HEK293 (cell line): ENCODE data around the gene KIF21A.

ENCODE experiments used
- CTCF ChIA-PET: fragments of 350-600 bp; formaldehyde crosslinking; extraction: SDS; loops from one replicate; lab custom pipeline; 2021; ENCODE audit warnings: antibody characterized with exemption; lab: Yijun Ruan, JAX
- POLR2A ChIA-PET: fragments of 300-600 bp; formaldehyde crosslinking; extraction: SDS; loops from one replicate; lab custom pipeline; 2020; ENCODE audit warnings: antibody characterized with exemption, inconsistent platforms; lab: Yijun Ruan, JAX
- H3K27ac ChIP-seq: fragments of 200-500 bp; sonication (Bioruptor generic); 2 replicates; pipeline ENCODE4 v1.5.1; 2014; ENCODE audit warnings: low read depth, low read length, control low read depth, inconsistent platforms; ENCODE audit errors: extremely low read depth
- H3K36me3 ChIP-seq, 2 experiments: fragments of 200-500 bp in 1 of 2; sonication (Bioruptor generic) in 1 of 2; 1 replicate in 1 of 2; 2 replicates in 1 of 2; pipeline ENCODE4 v1.5.1; 2014 to 2017; ENCODE audit warnings: inconsistent platforms in 2 of 2, low read length in 2 of 2; ENCODE audit not compliant: control insufficient read depth in 2 of 2, insufficient read depth in 1 of 2
- H3K4me1 ChIP-seq: fragments of 200-500 bp; sonication (Bioruptor generic); 2 replicates; pipeline ENCODE4 v1.5.1; 2014; ENCODE audit warnings: mild to moderate bottlenecking, low read length, inconsistent platforms; ENCODE audit not compliant: control insufficient read depth, insufficient read depth
- H3K4me3 ChIP-seq: 2 replicates; pipeline ENCODE4 v1.5.1; 2011; ENCODE audit warnings: low read depth, mild to moderate bottlenecking, control low read depth, low read length, moderate library complexity
- H3K9me3 ChIP-seq: fragments of 200-500 bp; sonication (Bioruptor generic); 2 replicates; pipeline ENCODE4 v1.5.1; 2014; ENCODE audit warnings: low read depth, low read length, inconsistent platforms; ENCODE audit not compliant: control insufficient read depth, insufficient read depth
- KLF1 ChIP-seq: fragments of 450-650 bp; formaldehyde crosslinking; IDR thresholded peaks from 2 replicates; pipeline ENCODE4 v1.5.1; 2016; ENCODE audit warnings: missing biosample characterization, missing genetic modification characterization
- ZBTB20 ChIP-seq: fragments of 450-650 bp; formaldehyde crosslinking; IDR thresholded peaks from 2 replicates; pipeline ENCODE4 v1.5.1; 2016; ENCODE audit warnings: missing biosample characterization, missing genetic modification characterization
- ZFP41 ChIP-seq: fragments of 450-650 bp; formaldehyde crosslinking; IDR thresholded peaks from 2 replicates; pipeline ENCODE4 v1.5.1; 2016; ENCODE audit warnings: missing biosample characterization, missing genetic modification characterization, borderline replicate concordance
- ZNF138 ChIP-seq: fragments of 450-650 bp; formaldehyde crosslinking; IDR thresholded peaks from 2 replicates; pipeline ENCODE4 v1.5.1; 2016; ENCODE audit warnings: missing biosample characterization, missing genetic modification characterization, borderline replicate concordance
- ZNF18 ChIP-seq: fragments of 450-650 bp; formaldehyde crosslinking; IDR thresholded peaks from 2 replicates; pipeline ENCODE4 v1.5.1; 2016; ENCODE audit warnings: missing biosample characterization, missing genetic modification characterization
- ZNF23 ChIP-seq: fragments of 450-650 bp; formaldehyde crosslinking; IDR thresholded peaks from 2 replicates; pipeline ENCODE4 v1.5.1; 2016; ENCODE audit warnings: missing biosample characterization, missing genetic modification characterization, borderline replicate concordance
- ZNF354C ChIP-seq: fragments of 450-650 bp; formaldehyde crosslinking; IDR thresholded peaks from 2 replicates; pipeline ENCODE4 v1.5.1; 2016; ENCODE audit warnings: missing biosample characterization, missing genetic modification characterization, low read depth, borderline replicate concordance
- ZNF548 ChIP-seq: fragments of 450-650 bp; formaldehyde crosslinking; IDR thresholded peaks from 2 replicates; pipeline ENCODE4 v1.5.1; 2016; ENCODE audit warnings: missing biosample characterization, missing genetic modification characterization
- ZNF639 ChIP-seq: fragments of 450-650 bp; formaldehyde crosslinking; IDR thresholded peaks from 2 replicates; pipeline ENCODE4 v1.5.1; 2016; ENCODE audit warnings: missing biosample characterization, missing genetic modification characterization
- TF ChIP-seq, protein P1 (sequence below): fragments of 450-650 bp; formaldehyde crosslinking; IDR thresholded peaks from 2 replicates; pipeline ENCODE4 v1.5.0; 2017; ENCODE audit warnings: missing biosample characterization, missing genetic modification characterization, borderline replicate concordance
- TF ChIP-seq, protein P2 (sequence below): fragments of 450-650 bp; formaldehyde crosslinking; IDR thresholded peaks from 2 replicates; pipeline ENCODE4 v1.5.1; 2016; ENCODE audit warnings: missing biosample characterization, missing genetic modification characterization
- TF ChIP-seq, protein P3 (sequence below): fragments of 450-650 bp; formaldehyde crosslinking; conservative IDR thresholded peaks from 2 replicates; pipeline ENCODE4 v1.5.1; 2016; ENCODE audit warnings: low read depth, missing biosample characterization, missing genetic modification characterization

Gene KIF21A

DNA sequence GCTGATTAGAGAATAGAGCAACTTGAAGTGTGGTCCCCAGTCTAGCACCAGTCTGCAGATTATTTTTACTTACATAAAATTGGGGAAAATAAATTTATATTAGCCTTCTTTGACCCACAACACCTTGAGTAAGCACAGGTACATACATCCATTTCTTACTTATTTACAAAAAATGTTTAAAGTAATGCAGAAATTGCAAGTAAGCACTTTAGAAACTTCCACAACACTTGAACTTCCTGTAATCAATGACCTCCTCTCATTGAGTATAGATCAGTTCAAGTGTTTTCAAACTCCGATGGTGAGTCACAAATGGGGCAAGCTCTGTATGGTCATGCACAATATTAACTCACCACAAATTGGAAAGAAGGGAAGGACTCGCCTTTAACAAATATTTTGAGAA is 83.3 kb downstream of the KIF21A start:
- Histone ChIP-seq H3K36me3 (peaks cover 0 to 33% of the 10 kb centered on the region in 2 experiments), H3K9me3 (no peaks in the 10 kb centered on the region), H3K27ac (no peak overlapping the region), H3K4me1 (no peaks in the 10 kb centered on the region), H3K4me3 (no peak overlapping the region)
- POLR2A ChIA-PET = no interaction called here
- CTCF ChIA-PET = no interaction called here
- TF ChIP-seq KLF1 (tag by site-specific recombination) = no peak
- no peak for TF ChIP-seq ZNF18

GRCh38 chr12:39357041-39357440 is 85.9 kb downstream of the KIF21A start:
- ChIA-PET CTCF (no interaction called here), POLR2A (no interaction called here)
- no peak overlapping the region for H3K4me3 ChIP-seq
- H3K9me3 ChIP-seq = no peaks in the 10 kb centered on the region
- no peak overlapping the region for H3K27ac ChIP-seq
- TF ChIP-seq ZNF23 (tag by site-specific recombination) = no peak
- TF ChIP-seq ZNF548 (tag by site-specific recombination) = no peak
- TF ChIP-seq ZNF639 (tag by site-specific recombination) = no peak
- no peak for TF ChIP-seq ZFP41 (tag by site-specific recombination)
- TF ChIP-seq, protein P1, sequence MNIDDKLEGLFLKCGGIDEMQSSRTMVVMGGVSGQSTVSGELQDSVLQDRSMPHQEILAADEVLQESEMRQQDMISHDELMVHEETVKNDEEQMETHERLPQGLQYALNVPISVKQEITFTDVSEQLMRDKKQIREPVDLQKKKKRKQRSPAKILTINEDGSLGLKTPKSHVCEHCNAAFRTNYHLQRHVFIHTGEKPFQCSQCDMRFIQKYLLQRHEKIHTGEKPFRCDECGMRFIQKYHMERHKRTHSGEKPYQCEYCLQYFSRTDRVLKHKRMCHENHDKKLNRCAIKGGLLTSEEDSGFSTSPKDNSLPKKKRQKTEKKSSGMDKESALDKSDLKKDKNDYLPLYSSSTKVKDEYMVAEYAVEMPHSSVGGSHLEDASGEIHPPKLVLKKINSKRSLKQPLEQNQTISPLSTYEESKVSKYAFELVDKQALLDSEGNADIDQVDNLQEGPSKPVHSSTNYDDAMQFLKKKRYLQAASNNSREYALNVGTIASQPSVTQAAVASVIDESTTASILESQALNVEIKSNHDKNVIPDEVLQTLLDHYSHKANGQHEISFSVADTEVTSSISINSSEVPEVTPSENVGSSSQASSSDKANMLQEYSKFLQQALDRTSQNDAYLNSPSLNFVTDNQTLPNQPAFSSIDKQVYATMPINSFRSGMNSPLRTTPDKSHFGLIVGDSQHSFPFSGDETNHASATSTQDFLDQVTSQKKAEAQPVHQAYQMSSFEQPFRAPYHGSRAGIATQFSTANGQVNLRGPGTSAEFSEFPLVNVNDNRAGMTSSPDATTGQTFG (tag by site-specific recombination) = no peak
- TF ChIP-seq ZNF138 (tag by site-specific recombination) = no peak
- no peak for TF ChIP-seq ZNF354C (tag by site-specific recombination)
- TF ChIP-seq, protein P2, sequence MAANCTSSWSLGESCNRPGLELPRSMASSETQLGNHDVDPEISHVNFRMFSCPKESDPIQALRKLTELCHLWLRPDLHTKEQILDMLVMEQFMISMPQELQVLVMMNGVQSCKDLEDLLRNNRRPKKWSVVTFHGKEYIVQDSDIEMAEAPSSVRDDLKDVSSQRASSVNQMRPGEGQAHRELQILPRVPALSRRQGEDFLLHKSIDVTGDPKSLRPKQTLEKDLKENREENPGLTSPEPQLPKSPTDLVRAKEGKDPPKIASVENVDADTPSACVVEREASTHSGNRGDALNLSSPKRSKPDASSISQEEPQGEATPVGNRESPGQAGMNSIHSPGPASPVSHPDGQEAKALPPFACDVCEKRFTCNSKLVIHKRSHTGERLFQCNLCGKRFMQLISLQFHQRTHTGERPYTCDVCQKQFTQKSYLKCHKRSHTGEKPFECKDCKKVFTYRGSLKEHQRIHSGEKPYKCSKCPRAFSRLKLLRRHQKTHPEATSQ = no peak
- TF ChIP-seq ZBTB20 (tag by site-specific recombination) = no peak
- TF ChIP-seq, protein P3, sequence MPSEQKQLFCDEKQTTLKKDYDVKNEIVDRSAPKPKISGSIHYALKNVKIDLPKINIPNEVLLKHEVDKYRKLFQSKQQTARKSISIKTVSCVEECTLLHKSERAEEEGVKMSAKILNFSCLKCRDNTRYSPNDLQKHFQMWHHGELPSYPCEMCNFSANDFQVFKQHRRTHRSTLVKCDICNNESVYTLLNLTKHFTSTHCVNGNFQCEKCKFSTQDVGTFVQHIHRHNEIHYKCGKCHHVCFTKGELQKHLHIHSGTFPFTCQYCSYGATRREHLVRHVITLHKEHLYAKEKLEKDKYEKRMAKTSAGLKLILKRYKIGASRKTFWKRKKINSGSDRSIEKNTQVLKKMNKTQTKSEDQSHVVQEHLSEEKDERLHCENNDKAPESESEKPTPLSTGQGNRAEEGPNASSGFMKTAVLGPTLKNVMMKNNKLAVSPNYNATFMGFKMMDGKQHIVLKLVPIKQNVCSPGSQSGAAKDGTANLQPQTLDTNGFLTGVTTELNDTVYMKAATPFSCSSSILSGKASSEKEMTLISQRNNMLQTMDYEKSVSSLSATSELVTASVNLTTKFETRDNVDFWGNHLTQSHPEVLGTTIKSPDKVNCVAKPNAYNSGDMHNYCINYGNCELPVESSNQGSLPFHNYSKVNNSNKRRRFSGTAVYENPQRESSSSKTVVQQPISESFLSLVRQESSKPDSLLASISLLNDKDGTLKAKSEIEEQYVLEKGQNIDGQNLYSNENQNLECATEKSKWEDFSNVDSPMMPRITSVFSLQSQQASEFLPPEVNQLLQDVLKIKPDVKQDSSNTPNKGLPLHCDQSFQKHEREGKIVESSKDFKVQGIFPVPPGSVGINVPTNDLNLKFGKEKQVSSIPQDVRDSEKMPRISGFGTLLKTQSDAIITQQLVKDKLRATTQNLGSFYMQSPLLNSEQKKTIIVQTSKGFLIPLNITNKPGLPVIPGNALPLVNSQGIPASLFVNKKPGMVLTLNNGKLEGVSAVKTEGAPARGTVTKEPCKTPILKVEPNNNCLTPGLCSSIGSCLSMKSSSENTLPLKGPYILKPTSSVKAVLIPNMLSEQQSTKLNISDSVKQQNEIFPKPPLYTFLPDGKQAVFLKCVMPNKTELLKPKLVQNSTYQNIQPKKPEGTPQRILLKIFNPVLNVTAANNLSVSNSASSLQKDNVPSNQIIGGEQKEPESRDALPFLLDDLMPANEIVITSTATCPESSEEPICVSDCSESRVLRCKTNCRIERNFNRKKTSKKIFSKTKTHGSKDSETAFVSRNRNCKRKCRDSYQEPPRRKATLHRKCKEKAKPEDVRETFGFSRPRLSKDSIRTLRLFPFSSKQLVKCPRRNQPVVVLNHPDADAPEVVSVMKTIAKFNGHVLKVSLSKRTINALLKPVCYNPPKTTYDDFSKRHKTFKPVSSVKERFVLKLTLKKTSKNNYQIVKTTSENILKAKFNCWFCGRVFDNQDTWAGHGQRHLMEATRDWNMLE (tag by site-specific recombination) = no peak
- TF ChIP-seq, all 188 proteins: peak for 0
- H3K36me3 ChIP-seq = peaks cover 0 to 25% of the 10 kb centered on the region in 2 experiments; a peak in 2 of 3 replicates
- H3K4me1 ChIP-seq = no peaks in the 10 kb centered on the region
